Femur (tissue), 1 donor: ENCODE measurements around the gene WFDC12.

Experiments used
- DNase-seq: peaks from one replicate; pipeline ENCODE4 v3.0.0-alpha.2; 2017

Gene WFDC12

DNA sequence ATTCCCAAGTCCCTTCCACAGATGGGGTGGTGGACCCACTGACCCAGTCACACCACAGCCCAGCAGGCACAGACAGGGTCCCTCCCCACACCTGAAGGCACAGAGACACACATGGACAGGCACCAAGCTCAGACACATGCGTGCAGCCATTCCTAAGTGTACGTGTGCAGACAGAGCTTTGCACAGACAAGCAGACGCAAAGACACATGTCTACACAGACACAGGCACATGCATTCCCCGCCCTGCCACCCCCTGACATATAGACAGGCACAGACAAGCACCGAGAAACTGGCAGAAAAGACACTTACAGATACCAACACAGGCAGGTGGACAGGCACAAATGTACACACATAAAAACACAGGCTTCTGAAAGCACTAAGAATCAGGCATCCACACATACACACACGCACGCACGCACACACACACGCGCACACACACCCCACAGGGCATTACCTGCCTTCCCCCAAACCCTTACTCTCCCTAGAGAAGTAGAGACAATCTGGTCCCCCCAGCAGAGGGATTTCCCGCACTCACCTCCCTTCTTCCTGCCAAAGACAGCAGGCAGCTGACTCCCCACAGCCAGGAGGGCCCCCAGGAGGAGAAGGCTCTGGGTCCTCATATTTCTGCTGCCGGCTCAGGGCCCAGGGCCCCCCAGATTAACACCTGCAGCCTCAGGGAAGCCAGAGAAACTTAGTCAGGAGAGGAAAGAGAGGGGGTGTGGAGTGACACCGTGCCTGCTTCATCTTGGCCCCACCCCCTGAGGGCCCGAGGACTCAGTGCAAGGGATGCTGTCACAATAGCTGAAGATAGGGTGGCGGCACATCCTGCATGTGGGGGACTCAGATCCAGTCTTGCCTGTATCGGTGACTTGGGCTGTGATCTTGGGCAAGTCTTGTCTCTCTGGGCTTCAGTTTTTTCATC, 9.5 kb downstream of the WFDC12 start, which contains the start of gene WFDC5:
WFDC5 (minus strand) TSS at position 710 of the 921 bp plus-strand sequence; CDS start at position 619, 91 bp downstream.
- no peak for DNase-seq

- DNase-seq: no peak
Observed at GRCh38 chr20:45113865-45114264, 10.4 kb downstream of the WFDC12 start.

GRCh38 chr20:45112754-45113153, 11.5 kb downstream of the WFDC12 start:
- no peak for DNase-seq

DNA sequence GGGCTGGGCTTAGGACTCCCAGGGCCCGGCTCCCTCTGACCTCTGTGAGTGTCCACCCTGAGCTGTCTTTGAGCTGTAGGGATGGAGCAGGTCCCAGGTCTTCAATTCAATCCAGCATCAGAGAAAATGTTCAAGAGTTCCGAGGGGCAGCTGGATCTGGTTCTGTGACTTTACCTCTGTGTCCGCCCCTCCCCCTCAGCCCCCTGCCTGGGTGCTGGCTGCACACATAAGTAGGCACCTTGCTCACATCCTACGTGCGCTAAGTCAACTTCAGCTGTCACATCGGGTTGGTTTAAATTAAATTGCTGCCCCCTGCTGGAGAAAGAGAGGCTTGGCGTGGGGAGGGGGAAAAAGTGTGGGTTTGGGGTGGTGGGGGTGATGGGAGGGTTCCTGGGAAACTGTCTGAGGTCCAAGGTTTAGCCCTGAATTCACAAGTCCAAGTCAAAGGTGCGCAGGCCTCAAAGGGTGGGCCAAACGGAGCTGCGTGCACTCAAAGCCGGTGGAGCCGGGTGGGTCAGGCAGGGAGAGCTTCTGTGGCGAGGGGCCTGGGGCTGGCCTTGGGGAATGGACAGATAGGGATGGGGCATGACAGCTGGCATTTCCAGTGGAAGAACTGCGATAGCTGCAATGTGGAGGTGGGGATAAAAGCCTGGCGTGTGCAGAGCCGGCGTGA, 12.3 kb downstream of the WFDC12 start:
- DNase-seq: no peak

DNA sequence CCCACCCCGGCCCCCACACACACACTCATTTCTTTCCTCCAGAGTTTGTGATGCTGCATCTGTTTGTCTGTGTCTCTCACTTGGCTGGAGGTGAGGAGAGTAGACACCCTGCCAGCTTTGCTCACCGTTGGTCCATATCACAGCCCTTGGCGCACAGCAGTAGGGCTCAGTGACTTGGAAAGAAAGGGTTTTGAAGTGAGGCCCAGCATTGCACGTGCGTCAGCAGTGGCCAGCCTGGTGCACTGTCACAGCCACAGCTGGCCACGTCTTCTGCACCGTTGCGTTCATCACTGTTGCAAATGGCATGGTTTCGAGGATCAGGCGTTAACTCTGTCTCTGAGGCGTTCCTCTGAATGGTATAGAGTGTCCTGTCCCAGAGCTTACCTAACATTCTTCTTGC, 13.0 kb downstream of the WFDC12 start:
- no peak for DNase-seq

DNA sequence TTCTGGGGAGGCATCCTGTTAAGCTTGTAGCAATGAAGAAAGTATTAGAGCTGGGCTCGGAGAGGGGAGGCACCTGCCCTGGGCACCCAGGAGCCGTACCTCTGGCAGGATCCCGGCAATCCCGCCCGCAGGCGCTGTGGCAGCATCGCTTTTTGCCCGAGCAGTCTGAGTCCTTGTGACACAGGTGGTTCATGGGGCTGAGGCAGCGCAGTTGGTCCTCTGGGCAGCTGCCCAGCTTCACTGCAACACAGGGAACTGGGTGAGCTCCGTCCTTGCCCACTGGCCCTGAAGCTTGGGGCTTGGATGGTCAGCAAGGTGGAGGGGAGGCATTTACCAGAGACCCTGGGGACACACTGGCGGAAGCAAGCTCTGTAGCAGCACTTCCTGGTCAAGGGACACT, 14.0 kb downstream of the WFDC12 start:
- no peak for DNase-seq

GRCh38 chr20:45109634-45110033, 14.6 kb downstream of the WFDC12 start:
- no peak for DNase-seq

DNA sequence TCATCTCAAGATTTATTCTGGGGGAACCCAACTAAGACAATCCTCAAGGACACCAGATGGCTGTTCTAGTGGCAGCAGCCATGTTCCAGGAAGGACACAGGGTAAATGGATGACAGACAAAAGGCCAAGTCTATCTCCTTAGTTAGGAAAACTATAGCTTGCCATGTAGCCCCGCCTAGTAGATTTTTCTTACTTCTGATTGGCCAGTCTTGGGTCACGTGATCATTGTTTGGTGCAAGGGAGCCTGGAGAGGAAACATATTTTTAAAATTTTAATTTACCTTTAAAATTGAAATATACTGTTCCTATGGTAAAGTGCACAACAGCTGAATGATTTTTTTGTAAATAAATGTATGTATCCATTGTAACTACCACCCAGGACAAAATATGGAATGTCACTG, 18.9 kb downstream of the WFDC12 start:
- DNase-seq: no peak

GRCh38 chr20:45104786-45105185, 19.5 kb downstream of the WFDC12 start:
- DNase-seq: no peak

DNA sequence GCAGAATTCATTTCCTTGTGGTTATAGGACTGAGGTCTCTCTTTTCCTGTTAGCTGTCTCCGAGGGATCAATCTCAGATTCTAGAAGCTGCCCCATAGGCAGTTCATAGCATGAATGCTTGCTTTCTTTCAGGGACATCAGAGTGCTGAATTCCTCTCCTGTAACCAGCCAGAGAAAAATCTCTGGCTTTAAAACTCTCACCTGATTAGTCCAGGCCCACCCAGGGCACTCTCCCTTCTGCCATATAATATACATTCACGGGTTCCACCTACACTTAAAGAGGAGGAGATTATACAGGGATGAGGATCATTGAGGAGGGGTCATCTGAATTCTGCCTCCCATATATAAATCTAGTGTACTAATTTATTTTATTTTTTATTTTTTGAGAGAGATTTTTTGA, 21.2 kb downstream of the WFDC12 start:
- DNase-seq: no peak

DNA sequence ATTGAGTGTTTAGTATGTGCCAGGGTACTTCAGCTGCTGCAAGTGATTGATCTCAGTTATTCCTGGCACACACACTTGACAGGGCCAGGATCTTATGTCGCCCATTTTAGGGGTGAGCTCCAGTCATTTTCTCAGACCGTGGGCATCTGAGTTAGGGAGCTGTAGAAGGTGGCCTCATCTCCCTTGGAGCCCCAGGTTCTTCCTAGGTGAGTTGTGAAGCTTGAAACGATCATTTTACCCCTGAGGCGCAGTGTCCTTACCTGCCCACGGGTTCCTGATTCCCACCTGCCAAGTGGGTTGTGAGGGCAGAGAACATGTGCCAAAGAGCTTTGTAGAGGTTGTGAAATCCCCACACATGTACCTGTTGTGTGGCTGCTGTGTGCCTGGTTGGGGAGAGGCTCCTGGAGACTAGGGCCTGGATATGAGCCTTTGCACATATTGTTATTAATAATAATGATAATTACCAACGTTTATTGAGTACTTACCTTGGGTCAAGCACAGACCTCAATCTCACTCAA, 22.9 kb downstream of the WFDC12 start:
- no peak for DNase-seq

- DNase-seq: no peak
Observed at GRCh38 chr20:45100563-45101245, 23.6 kb downstream of the WFDC12 start, which contains the start of gene KCNS1. TSS of gene KCNS1 (minus strand) at chr20:45101127. CDS start at chr20:45099236, 1,891 bp downstream.

DNA sequence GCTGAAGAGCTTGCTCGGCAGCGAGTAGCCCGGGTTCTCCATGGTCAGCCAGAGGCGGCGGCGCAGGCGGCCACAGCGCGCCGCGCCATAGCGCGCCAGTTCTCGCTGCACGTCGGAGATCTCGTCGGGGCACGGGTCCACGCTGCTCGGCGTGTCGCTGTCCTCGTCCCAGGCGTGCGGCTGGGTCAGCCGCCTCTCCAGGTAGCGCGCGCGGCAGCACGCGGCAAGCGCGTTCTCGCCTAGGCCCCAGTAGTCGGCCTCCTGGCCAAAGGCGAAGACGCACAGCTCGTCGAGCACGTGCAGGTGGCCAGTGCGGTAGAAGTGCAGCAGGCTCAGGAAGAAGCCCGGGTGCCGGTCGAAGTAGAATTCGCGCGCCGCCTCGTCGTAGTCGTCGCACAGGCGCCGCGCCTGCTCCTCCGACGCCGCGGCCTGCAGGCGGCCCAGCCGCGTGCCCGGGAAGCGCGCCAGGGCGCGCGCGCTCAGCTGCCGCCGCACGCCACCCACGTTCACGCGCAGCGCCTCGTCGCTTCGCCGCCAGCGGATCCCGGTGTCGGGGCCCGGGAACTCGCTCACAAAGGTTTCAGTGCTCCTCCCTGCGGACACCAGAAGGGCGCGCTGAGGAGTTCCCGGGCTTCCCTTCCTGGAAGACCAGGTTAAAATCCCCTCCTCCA, 26.0 kb downstream of the WFDC12 start:
- DNase-seq: no peak

DNA sequence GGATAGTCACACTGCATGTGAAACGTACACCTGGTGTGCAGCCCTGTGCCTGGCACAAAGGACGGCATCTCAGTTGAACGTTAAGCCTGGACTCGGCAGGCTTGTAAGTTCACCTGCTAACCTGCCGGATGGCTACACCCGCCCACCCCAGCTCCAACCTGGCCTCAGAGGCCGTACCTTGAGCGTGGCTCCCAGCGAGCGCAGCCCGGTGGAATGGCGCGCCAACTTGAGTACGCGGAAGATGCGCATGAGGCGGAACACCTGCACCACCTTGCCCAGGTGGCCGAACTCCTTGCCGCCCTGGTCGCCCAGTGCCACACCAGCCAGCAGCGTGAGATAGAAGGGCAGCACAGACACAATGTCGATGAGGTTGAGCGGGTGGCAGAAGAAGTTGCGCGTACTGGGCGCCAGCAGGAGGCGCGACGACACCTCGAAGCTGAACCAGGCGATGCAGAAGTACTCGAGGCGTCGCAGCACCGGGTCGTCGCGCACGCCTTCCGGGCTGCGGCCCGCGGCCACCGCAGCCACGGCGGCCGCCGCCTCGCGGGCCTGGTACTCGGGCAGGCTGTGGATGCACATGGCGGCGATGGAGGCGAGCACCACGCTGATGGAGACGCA, 26.7 kb downstream of the WFDC12 start:
- peak; percentile 46 for DNase-seq

- no peak for DNase-seq
Observed at GRCh38 chr20:45096781-45097180, 27.5 kb downstream of the WFDC12 start.

GRCh38 chr20:45095805-45096238, 28.4 kb downstream of the WFDC12 start:
- DNase-seq: peak; percentile 67

- DNase-seq: no peak
Observed at GRCh38 chr20:45094864-45095574, 29.2 kb downstream of the WFDC12 start.

DNA sequence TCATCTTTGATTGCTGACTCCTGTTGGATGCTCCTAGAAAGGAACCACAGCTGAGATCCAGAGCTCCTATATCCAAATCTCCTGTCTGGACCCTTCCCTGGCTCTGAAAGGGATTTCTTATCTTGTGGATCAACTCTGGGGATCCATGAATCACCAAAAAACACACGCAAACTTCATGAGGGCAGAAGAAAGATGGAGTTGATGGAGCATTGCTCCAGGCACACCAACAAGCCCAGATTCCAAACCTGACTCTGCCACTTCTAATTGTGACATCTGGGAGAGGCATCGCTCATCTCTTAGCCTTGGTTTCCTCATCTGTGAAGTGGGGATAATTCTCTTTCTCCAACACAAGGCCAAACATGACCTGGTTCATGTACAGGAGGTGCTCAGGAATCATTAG, 30.1 kb downstream of the WFDC12 start:
- no peak for DNase-seq

DNA sequence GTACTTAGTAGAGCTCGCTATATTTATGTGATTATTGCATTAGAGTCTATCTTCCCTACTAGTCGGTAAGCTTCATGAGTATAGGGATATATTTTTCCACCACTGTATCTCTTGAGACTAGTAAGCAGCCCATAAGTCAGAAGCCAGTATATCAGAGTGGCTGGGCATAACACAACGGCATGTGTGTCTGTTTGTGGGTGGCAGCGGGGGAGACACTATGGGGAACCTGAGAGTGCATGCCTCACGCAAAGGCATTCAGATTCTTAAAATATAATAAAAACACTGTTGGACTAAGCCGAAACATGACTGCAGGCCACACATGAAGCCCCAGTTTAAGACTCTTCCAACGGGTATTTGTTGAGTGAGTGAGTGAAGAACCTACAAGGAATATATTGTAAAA, 31.4 kb downstream of the WFDC12 start:
- DNase-seq: no peak

- no peak for DNase-seq
Observed at GRCh38 chr20:45091366-45091765, 32.9 kb downstream of the WFDC12 start.

DNA sequence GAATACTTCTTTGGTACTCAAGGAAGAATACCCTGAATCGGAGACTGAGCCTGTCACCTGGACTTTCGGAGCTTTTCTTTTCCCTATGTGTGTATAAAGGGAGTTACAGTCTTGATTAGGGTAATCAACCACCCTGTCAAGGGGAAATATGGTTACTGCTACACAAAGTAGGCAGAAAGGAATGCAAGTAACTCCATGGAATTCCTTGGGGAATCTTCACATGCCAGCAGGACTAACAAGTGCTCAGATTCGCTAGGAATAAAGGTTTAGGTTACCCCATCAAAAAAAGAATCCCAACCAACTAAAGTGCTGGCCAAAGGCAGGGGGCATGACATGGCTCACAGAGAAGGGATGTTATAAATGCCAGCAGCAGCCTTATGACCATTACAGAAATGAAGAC, 33.8 kb downstream of the WFDC12 start:
- no peak for DNase-seq
